K562 (cell line): ENCODE data around the gene HRH1. TPM values are rescaled to one million over a fixed set of nuclear protein-coding genes. Genes with fewer than 3 reads are reported as not detected.
A peak's percentile ranks its signal among the peaks of the same experiment; 100 is the strongest.

Experiments used
- BCOR ChIP-seq: fragments of 450-650 bp; IDR thresholded peaks from 2 replicates; pipeline ENCODE4 v1.6.1; 2016
- GTF3C2 ChIP-seq: IDR thresholded peaks from 3 replicates; pipeline ENCODE4 v1.6.1; 2011; ENCODE audit warnings: borderline replicate concordance, mild to moderate bottlenecking, moderate library complexity; ENCODE audit not compliant: insufficient read length; ENCODE audit errors: extremely low read depth
- HDGF ChIP-seq: fragments of 450-650 bp; IDR thresholded peaks from 2 replicates; pipeline ENCODE4 v1.6.1; 2016
- KDM1A ChIP-seq, 2 experiments: fragments of 450-650 bp; IDR thresholded peaks; 2 replicates each; pipeline ENCODE4 v1.6.1; 2016; ENCODE audit warnings: mild to moderate bottlenecking in 2 of 2
- MLX ChIP-seq, 2 experiments: fragments of 450-650 bp in 1 of 2; sonication (generic) in 1 of 2; formaldehyde crosslinking; conservative IDR thresholded peaks; 2 replicates each; pipeline versions ENCODE4 v1.4.0 to v1.8.1; 2020 to 2022; ENCODE audit warnings: mild to moderate bottlenecking in 1 of 2, missing genetic modification reagents in 1 of 2
- NFE2 ChIP-seq: IDR thresholded peaks from 2 replicates; pipeline ENCODE4 v1.6.1; 2014; ENCODE audit warnings: antibody characterized with exemption, low read depth
- PRDM10 ChIP-seq: fragments of 450-650 bp; IDR thresholded peaks from 2 replicates; pipeline ENCODE4 v1.6.1; 2018; ENCODE audit not compliant: partially characterized antibody
- RCOR1 ChIP-seq, 2 experiments: IDR thresholded peaks; 2 replicates each; pipeline ENCODE4 v1.6.1; 2012; ENCODE audit warnings: low read depth in 2 of 2, low read length in 2 of 2, borderline replicate concordance in 1 of 2, improper control_type of control experiment in 1 of 2
- RFX7 ChIP-seq: fragments of 250-450 bp; sonication (Bioruptor Pico); IDR thresholded peaks from 2 replicates; pipeline ENCODE4 v1.5.1; 2021; ENCODE audit warnings: mild to moderate bottlenecking
- SIRT6 ChIP-seq: IDR thresholded peaks from one replicate; pipeline ENCODE4 v1.6.1; 2012; ENCODE audit warnings: low read depth, mild to moderate bottlenecking, control low read depth, inconsistent platforms, low read length, moderate library complexity
- SMARCE1 ChIP-seq: fragments of 450-650 bp; IDR thresholded peaks from 2 replicates; pipeline ENCODE4 v1.7.1; 2016; ENCODE audit warnings: mild to moderate bottlenecking
- TEAD4 ChIP-seq, 2 experiments: sonication (generic) in 1 of 2; formaldehyde crosslinking in 1 of 2; IDR thresholded peaks; 2 replicates each; pipeline versions ENCODE4 v1.6.1 to v1.8.0; 2012 to 2022; ENCODE audit warnings: borderline replicate concordance in 1 of 2, inconsistent platforms in 1 of 2, low read length in 1 of 2, mild to moderate bottlenecking in 1 of 2, missing genetic modification reagents in 1 of 2
- ZBED1 ChIP-seq: IDR thresholded peaks from 2 replicates; pipeline ENCODE4 v1.6.1; 2014
- ZNF124 ChIP-seq: sonication (generic); formaldehyde crosslinking; IDR thresholded peaks from 2 replicates; pipeline ENCODE4 v1.8.1; 2022; ENCODE audit warnings: missing genetic modification reagents
- ZNF347 ChIP-seq: fragments of 450-650 bp; formaldehyde crosslinking; IDR thresholded peaks from 2 replicates; pipeline ENCODE4 v1.4.0; 2020; ENCODE audit warnings: low read depth, mild to moderate bottlenecking, moderate library complexity
- polyA plus RNA-seq, 8 experiments: library from polyadenylated mRNA; depleted of rRNA in 4 of 8; stranded (reverse) in 5 of 8; unstranded in 3 of 8; fragments of >200 nt; fragmentation: Nextera tagmentation in 2 of 8; fragmentation: Illumina TruSeq in 1 of 8; extraction: Ambion mirVana in 2 of 8; extraction: Trizol in 1 of 8; gene quantifications; 2 replicates each; pipeline versions ENCODE4 v1.2.1 to v1.2.3, GENCODE V29; 2011 to 2014; ENCODE audit warnings: inconsistent platforms in 1 of 8, missing spikeins in 1 of 8
- total RNA-seq, 7 experiments: library from RNA; depleted of rRNA in 6 of 7; stranded (reverse); fragments of >200 nt in 6 of 7; fragmentation: Illumina TruSeq in 2 of 7; extraction: Trizol in 2 of 7; gene quantifications; 2 replicates each; pipeline versions ENCODE4 v1.2.1 to v1.2.3, GENCODE V29; 2011 to 2021; ENCODE audit warnings: low replicate concordance in 1 of 7

The HRH1 gene
- total and polyA plus RNA-seq, 9 of the 15 experiments (the other 6 are each of a cell fraction or from before 2014, with no cell fraction given) = 0.03 to 0.15 (median 0.06) TPM; not detected in 1

- TF ChIP-seq ZNF124 (CRISPR knock-in tag) (no peak), TEAD4 (IDR thresholded peaks at IDR 0.05; ENCODE audit: low read length) (0 out of 2 replicates have a peak, but pooled peaks have one; percentile 13), TEAD4 (CRISPR knock-in tag; IDR thresholded peaks at IDR 0.05; ENCODE audit: borderline replicate concordance) (no peak), SMARCE1 (peak; percentile 88; the same call in 1 of the 2 replicates), KDM1A (IDR thresholded peaks at IDR 0.05) (peak in 1 of 2 experiments; percentile 44; a peak in 2 of 4 replicates), ZBED1 (no peak), PRDM10 (no peak), BCOR (0 out of 2 replicates have a peak, but pooled peaks have one; percentile 20), SIRT6 (no peak), GTF3C2 (no peak), RFX7 (no peak), NFE2 (peak; percentile 52), RCOR1 (IDR thresholded peaks at IDR 0.05; ENCODE audit: borderline replicate concordance in 1 of 2, low read depth in 2 of 2, low read length in 2 of 2) (0 out of 4 replicates have a peak, but pooled peaks of 1 of the 2 experiments have one; percentile 36), ZNF347 (no peak), HDGF (0 out of 2 replicates have a peak, but pooled peaks have one; percentile 67), MLX (CRISPR knock-in tag; conservative IDR thresholded peaks at IDR 0.05) (no peak)
Measured at GRCh38 chr3:11290743-11291680, 136.7 kb downstream of the HRH1 start (continued).
